GM18517 (cell line): Measurements from ENCODE around the gene NUP214.

ENCODE experiments used
- ATAC-seq: cut with Tn5 transposase; IDR thresholded peaks from one replicate; pipeline ENCODE4 v1.9.1; 2021; ENCODE audit warnings: mild to moderate bottlenecking, moderate library complexity; ENCODE audit not compliant: unreplicated experiment

NUP214 gene

GRCh38 chr9:131125288-131126058 is at the start of gene NUP214:
Gene NUP214 (plus strand): TSS chr9:131125586. CDS start chr9:131125705, 119 bp downstream.
- peak; percentile 91 for ATAC-seq

DNA sequence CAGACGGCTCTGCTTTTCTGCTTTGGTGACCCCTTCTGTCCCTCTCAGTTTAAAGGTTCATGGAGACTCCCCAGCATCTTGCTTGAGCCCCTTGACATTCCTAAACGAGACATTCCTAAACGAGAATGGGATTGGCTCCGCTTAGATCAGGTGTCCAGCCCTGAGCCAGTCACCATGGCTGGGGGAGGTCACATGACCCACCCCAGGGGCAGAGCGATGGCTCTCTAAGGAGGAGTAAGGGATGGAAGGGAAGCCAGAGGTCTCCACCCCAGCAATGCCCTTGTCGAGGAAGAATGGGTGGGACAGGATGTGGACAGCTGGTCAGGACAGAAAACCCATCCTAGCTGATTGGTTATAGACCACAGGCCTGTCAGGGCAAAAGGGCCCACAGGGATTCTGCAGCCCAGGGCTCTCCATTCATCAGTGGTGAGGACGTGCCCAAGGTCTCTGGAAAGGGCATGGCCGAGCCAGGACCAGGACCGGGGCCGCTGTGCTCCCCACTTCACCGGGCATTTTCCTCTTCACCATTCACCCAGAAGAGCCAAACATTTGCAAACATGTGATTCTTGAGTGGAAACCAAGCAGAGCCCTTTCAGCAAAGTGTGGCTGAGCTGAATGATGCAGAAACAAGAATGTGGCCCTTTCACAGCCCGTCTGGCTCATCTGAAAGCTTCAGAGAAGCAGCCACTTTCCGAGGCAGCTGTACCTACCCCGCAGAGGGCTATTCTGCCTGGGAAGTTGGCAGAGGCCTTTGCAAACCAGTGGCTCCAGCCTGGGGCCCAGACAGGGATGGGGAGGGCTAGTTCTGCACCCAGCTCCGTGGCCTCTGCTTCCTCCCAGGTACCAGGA is 48.8 kb upstream of the NUP214 start:
- no peak for ATAC-seq

- ATAC-seq = no peak
Measured at GRCh38 chr9:131078427-131079366, 46.7 kb upstream of the NUP214 start.

DNA sequence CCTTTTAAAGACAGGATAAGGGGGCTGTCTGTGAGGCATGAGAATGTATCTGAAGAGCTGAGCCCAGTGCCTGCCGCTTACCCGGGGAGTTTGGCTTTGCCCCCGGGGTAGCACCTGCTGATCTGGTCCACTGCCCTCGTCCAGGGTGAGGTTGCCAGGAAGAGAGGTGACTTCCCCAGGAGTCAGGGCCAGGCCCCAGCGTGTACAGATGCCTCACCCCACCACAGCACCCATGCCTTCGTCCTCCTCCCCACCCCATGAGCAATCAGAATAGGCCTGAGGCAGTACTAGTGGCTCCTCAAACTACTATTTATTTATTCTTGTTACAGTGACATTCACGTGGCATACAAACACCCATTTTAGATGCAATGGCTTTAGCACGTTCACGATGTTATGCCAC is 44.8 kb upstream of the NUP214 start:
- no peak for ATAC-seq

- no peak for ATAC-seq
Measured at GRCh38 chr9:131081868-131082267, 43.5 kb upstream of the NUP214 start.

- no peak for ATAC-seq
Measured at GRCh38 chr9:131082774-131083512, 42.4 kb upstream of the NUP214 start.

DNA sequence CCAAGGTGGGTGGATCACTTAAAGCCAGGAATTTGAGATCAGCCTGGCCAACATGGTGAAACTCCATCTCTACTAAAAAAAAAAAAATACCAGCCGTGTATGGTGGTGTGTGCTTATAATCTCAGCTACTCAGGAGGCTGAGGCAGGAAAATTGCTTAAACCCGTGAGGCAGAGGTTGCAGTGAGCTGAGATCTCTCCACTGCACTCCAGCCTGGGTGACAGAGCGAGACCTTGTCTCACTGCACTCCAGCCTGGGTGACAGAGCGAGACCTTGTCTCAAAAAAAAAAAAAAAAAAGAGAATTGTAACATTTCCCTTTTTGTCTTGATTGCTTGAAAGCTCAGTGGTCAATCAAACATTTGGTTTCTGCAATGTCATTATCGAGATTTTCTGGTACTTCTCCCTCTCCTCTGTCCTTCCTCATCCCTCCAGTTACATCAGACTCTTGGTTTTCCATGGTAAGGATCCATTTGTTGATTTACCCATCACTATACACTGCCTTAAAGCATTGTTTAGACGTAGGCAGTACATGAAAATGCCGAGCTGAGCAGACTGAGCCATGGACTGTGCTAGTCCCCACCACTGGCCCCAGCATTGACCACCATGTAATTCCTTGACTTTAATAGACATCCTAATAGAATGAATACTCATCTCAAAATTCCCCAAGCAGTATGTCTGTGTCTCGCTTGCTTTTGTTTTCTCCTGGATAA is 40.6 kb upstream of the NUP214 start:
- ATAC-seq = no peak

- no peak for ATAC-seq
Measured at GRCh38 chr9:131085370-131086122, 39.8 kb upstream of the NUP214 start.

- ATAC-seq = no peak
Measured at GRCh38 chr9:131087354-131087893, 38.0 kb upstream of the NUP214 start.

GRCh38 chr9:131090025-131090787 is 35.2 kb upstream of the NUP214 start:
- ATAC-seq = no peak

DNA sequence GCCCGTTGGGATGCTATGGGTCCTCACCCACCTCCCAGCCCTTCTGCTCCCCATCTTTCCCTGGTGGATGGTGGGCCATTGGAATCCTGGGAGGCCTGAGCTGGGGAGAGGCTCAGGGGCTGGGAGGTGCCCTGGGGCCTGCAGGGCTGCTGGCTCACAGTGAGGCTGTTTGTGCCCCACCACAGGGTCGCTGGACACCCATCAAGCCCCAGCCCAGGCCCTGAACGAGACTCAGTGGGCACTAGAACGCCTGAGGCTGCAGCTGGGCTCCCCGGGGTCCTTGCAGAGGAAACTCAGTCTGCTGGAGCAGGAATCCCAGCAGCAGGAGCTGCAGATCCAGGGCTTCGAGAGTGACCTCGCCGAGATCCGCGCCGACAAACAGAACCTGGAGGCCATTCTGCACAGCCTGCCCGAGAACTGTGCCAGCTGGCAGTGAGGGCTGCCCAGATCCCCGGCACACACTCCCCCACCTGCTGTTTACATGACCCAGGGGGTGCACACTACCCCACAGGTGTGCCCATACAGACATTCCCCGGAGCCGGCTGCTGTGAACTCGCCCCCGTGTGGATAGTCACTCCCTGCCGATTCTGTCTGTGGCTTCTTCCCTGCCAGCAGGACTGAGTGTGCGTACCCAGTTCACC is 33.9 kb upstream of the NUP214 start:
- ATAC-seq = no peak

- no peak for ATAC-seq
Measured at GRCh38 chr9:131092030-131092429, 33.4 kb upstream of the NUP214 start.

DNA sequence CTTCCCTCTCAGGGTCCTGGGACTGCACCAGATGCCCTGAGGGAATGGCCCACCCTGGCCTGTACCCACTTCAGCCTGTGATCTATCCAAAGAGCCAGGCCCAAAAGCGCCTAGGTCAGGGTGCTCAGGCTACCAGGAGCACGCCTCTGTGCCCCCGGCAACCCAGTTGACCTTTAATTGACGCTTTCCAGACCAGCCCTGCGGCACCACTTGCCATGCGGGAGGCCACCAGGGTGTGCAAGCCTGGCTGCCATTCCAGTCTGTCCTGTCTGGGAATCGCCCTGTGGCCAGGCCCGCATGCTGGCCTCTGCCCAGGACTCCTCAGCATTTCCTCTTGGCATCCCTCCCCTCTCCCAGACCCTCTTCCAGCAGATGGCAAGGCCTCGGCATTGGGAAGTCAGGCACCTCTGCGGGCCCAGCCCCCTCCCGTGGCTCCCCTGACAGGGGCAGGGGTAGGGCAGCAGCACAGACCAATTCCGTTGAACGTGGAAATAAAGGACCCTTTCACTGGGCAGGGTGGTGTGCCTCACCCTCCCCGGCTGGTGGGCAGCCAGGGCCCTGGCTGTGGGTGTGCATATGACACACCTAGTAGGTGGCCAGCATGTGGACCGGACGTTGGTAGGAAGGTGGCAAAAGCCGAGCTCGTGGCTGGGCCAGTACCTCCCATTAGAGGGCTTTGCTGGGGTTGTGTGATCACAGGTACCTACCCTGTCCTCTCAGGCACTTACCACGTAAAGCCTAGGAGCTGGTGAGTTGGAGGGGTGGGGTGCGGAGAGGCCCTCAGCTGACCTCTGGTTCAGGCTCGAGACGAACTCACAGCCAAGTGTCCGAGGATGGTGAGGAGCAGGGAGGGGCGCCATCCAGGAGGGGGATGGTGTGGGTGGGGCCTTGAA is 32.6 kb upstream of the NUP214 start:
- no peak for ATAC-seq

DNA sequence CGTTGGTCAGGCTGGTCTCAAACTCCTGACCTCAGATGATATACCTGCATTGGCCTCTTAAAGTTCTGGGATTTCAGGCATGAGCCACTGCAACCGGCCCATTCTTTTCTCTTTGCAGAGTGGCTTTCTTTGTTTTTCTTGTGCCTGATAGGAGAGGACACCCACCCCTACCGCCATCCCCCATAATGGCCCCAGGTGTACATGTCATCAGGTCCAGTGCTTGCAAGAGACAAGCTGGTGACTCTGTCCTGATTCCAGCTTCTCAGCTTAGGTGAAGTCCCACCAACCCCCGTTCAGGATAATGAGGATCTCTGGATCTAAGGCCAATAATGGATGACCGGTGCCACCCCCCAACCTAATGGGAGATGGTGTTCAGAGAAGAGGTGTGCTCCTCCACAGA is 31.4 kb upstream of the NUP214 start:
- no peak for ATAC-seq

DNA sequence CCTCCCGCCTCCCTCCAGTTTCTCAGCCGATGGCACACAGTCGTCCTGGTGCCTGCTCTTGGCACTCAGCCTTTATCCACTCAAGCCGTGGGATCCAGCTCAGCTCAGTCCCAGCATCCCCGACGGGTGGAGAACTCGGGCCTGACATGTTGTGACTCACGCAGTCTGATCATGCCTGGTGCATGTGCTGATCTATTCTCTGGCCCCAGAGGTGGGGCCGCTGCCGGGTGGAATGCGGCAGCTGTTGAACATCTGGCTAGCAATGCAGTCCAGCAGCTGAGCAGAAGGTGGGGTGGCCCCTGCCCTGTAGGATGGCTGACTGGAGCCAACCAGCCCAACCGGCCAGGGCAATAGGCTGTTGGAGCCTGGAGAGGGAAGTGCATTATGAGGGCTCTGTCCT is 30.8 kb upstream of the NUP214 start:
- ATAC-seq = no peak

DNA sequence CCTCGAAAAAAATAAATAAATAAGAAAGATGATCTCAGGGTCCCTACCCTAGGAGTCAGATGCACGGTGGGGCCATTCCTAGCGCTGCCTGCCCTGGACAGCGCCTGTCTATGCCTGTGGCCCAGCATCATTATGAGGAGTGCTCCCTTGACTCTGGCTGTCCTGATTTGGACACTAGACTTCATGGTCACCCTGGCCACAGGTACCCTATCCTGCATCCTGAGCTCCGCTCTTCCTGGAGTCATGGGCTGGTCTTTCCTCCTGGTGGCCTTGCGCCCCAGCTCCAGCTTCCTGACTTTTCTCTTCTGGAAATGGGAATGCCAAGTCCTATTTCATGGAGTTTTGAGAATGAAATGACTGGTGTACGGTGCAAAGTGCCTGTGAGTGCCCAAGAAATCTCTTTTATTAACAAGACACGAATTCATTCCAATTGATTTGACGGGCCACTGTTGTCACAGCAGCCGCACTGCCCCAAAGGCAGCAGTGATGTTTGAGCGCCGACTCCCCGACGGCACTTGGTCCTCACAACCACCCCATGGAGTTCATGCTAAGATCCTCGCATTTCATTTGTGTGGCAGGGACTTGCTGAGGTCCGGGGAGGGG is 29.6 kb upstream of the NUP214 start:
- ATAC-seq = no peak
